ENCODE data around the gene CHERP. TPM values are rescaled to one million over a fixed set of nuclear protein-coding genes. Genes with fewer than 3 reads are reported as not detected.

The CHERP gene
- total RNA-seq, 1 experiment from 2014 or later = 14.3 TPM

- peak; percentile 85 for DNase-seq
- Histone ChIP-seq H3K36me3 (replicated peaks; ENCODE audit: control insufficient read depth, insufficient read depth, low read length) (no peaks in the 10 kb centered on the region), H3K4me3 (ENCODE audit: insufficient read depth, low read depth, low read length) (peak overlapping the region; percentile 85), H3K27me3 (ENCODE audit: control insufficient read depth, insufficient read depth, low read length) (no peaks in the 10 kb centered on the region)
Measured at GRCh38 chr19:16470911-16471811, 71.1 kb downstream of the CHERP start.

- no peaks in the 10 kb centered on the region for H3K27me3 ChIP-seq (ENCODE audit: control insufficient read depth, insufficient read depth, low read length)
- H3K36me3 ChIP-seq (replicated peaks; ENCODE audit: control insufficient read depth, insufficient read depth, low read length) = no peaks in the 10 kb centered on the region
- no peak for DNase-seq
- peak overlapping the region; percentile 85 for H3K4me3 ChIP-seq (ENCODE audit: insufficient read depth, low read depth, low read length)
Measured at GRCh38 chr19:16470541-16470910, 71.7 kb downstream of the CHERP start.

Other genes starting within 250 kb of the CHERP start
- not detected in 2 replicates for gene KLF2, start 217.6 kb downstream of the CHERP start, total RNA-seq (2014; rRNA removed; shearing (Covaris generic))
- 12.3 and 13.1 TPM in 2 replicates for gene EPS15L1, start 70.5 kb downstream of the CHERP start, total RNA-seq (2014; rRNA removed; shearing (Covaris generic))
- 0.52 and 0.97 TPM in 2 replicates for gene CALR3, start 46.3 kb downstream of the CHERP start, total RNA-seq (2014; rRNA removed; shearing (Covaris generic))
- gene C19orf44, start 46.0 kb downstream of the CHERP start, total RNA-seq (2014; rRNA removed; shearing (Covaris generic)) = 3.6 and 4.7 TPM in 2 replicates
- 12.5 and 14.7 TPM in 2 replicates for gene SLC35E1, start 30.0 kb upstream of the CHERP start, total RNA-seq (2014; rRNA removed; shearing (Covaris generic))
- 12.0 and 14.2 TPM in 2 replicates for gene MED26, start 85.8 kb upstream of the CHERP start, total RNA-seq (2014; rRNA removed; shearing (Covaris generic))
- gene SMIM7, start 117.7 kb upstream of the CHERP start, total RNA-seq (2014; rRNA removed; shearing (Covaris generic)) = 58.0 and 62.9 TPM in 2 replicates
- gene TMEM38A, start 118.7 kb upstream of the CHERP start, total RNA-seq (2014; rRNA removed; shearing (Covaris generic)) = 3.5 and 7.4 TPM in 2 replicates
- gene NWD1, start 177.4 kb upstream of the CHERP start, total RNA-seq (2014; rRNA removed; shearing (Covaris generic)) = not detected in 2 replicates

Measured in H7 (cell line).